Motor neuron (in vitro differentiated cells): ENCODE results near the gene LARGE1. TPM values are rescaled to one million over a fixed set of nuclear protein-coding genes. Genes with fewer than 3 reads are reported as not detected.
"Not testable (repeated sequence)": the region's sequence is repeated elsewhere in the genome, so short reads cannot be mapped to it uniquely, and the experiment has no call there.

Source experiments
- ATAC-seq, 8 experiments: fragments of 200-7000 bp; cut with Tn5 transposase; replicated peaks in 6 of 8; 2 replicates each; pipeline ENCODE4 v1.8.0; 2021; ENCODE audit warnings: mild to moderate bottlenecking in 8 of 8, moderate library complexity in 8 of 8
- H3K27ac ChIP-seq, 2 donors: fragments of 250-450 bp; sonication (Bioruptor Pico); 2 replicates each; pipeline ENCODE4 v1.9.0; 2021; ENCODE audit warnings: antibody characterized with exemption in 2 of 2, mild to moderate bottlenecking in 2 of 2, moderate library complexity in 1 of 2
- H3K4me1 ChIP-seq, 2 donors: fragments of 250-450 bp; sonication (Bioruptor Pico); replicated peaks in 1 of 2; 2 replicates each; pipeline ENCODE4 v1.6.1; 2021; ENCODE audit warnings: antibody characterized with exemption in 2 of 2, mild to moderate bottlenecking in 2 of 2, moderate library complexity in 1 of 2
- H3K4me3 ChIP-seq, 5 donors: fragments of 250-450 bp; sonication (Bioruptor Pico); 2 replicates each; pipeline ENCODE4 v1.9.0; 2021; ENCODE audit warnings: antibody characterized with exemption in 5 of 5, mild to moderate bottlenecking in 5 of 5, moderate library complexity in 4 of 5
- WGBS, 10 experiments: fragments of 450-650 bp; shearing (Covaris generic); methylation state at CpG; one replicate each; pipeline ENCODE4 v1.0.0; 2022; 5-methylcytosine and 5-hydroxymethylcytosine counted together
- in situ Hi-C, 9 experiments: fragments of 400-800 bp; cut with MboI; loops; one replicate each; pipeline ENCODE4 v1.15.0; 2021; ENCODE audit warnings: low sequenced_read_pairs in 9 of 9, low pct_unique_long_range_greater_than_20kb in 2 of 9; ENCODE audit not compliant: unreplicated experiment in 9 of 9
- total RNA-seq, 8 experiments: library from RNA; unstranded; fragments of 300-600 nt; gene quantifications; 2 replicates each; pipeline versions ENCODE4 v1.2.3 to v1.2.4, GENCODE V29; 2022

LARGE1 gene
- total RNA-seq, 8 experiments from 2014 or later: 1.7 to 36.1 (median 20.6) TPM

- ATAC-seq, H3K4me1 ChIP-seq, H3K4me3 ChIP-seq, in situ Hi-C loops, H3K27ac ChIP-seq: not testable (repeated sequence)
- WGBS, 10 experiments: 70 to 100% (median 100%) methylated on average over 2 to 5 of the region's 5 CpGs; no CpG with 5 or more reads in 3 of the 10 experiments
Observed at GRCh38 chr22:33363256-33363655, 557.0 kb downstream of the LARGE1 start.

GRCh38 chr22:33362702-33363101 is 557.6 kb downstream of the LARGE1 start:
- 60 to 89% (median 81%) methylated on average over 1 to 4 of the region's 5 CpGs; no CpG with 5 or more reads in 5 of the 10 experiments for WGBS, 10 experiments
- no peak overlapping the region for H3K27ac ChIP-seq
- no peak overlapping the region for H3K4me3 ChIP-seq
- peaks cover 5 to 9% of the 10 kb centered on the region in 2 donors for H3K4me1 ChIP-seq
- in situ Hi-C loops: no loop called here
- ATAC-seq: no peak

- Histone ChIP-seq H3K27ac (no peak overlapping the region), H3K4me3 (no peak overlapping the region), H3K4me1 (peaks cover 5 to 9% of the 10 kb centered on the region in 2 donors)
- in situ Hi-C loops: no loop called here
- ATAC-seq: no peak
Observed at GRCh38 chr22:33361581-33361980, 558.7 kb downstream of the LARGE1 start.

GRCh38 chr22:33357981-33358399 is 562.3 kb downstream of the LARGE1 start:
- peak in 1 of 8 experiments; percentile 51 for ATAC-seq
- no peak overlapping the region for H3K4me3 ChIP-seq
- in situ Hi-C loops: no loop called here
- no peak overlapping the region for H3K27ac ChIP-seq
- 16 to 80% (median 49%) methylated on average over 1 to 4 of the region's 4 CpGs; no CpG with 5 or more reads in 4 of the 10 experiments for WGBS, 10 experiments
- peaks cover 8 to 23% of the 10 kb centered on the region in 2 donors for H3K4me1 ChIP-seq

- in situ Hi-C loops: no loop called here
- ATAC-seq: no peak
- H3K4me1 ChIP-seq: peaks cover 8 to 25% of the 10 kb centered on the region in 2 donors
- H3K27ac ChIP-seq: no peak overlapping the region
- no peak overlapping the region for H3K4me3 ChIP-seq
- 44 to 100% (median 100%) methylated on average over 1 of the region's 1 CpG; no CpG with 5 or more reads in 5 of the 10 experiments for WGBS, 10 experiments
Observed at GRCh38 chr22:33354928-33355327, 565.3 kb downstream of the LARGE1 start.

GRCh38 chr22:33353502-33353901 is 566.8 kb downstream of the LARGE1 start:
- WGBS, 10 experiments: 67 to 89% (median 79%) methylated on average over 3 to 4 of the region's 4 CpGs; no CpG with 5 or more reads in 1 of the 10 experiments
- H3K4me1 ChIP-seq: peaks cover 8 to 22% of the 10 kb centered on the region in 2 donors
- peak in 3 of 8 experiments; percentile 26 to 89 (median 31) for ATAC-seq
- H3K27ac ChIP-seq: no peak overlapping the region
- no peak overlapping the region for H3K4me3 ChIP-seq
- in situ Hi-C loops: no loop called here

GRCh38 chr22:33352768-33353167 is 567.5 kb downstream of the LARGE1 start:
- 63 to 100% (median 92%) methylated on average over 1 of the region's 1 CpG; no CpG with 5 or more reads in 6 of the 10 experiments for WGBS, 10 experiments

GRCh38 chr22:33350961-33351360 is 569.3 kb downstream of the LARGE1 start:
- in situ Hi-C loops: no loop called here
- Histone ChIP-seq H3K4me3 (no peak overlapping the region), H3K27ac (no peak overlapping the region), H3K4me1 (peaks cover 3 to 16% of the 10 kb centered on the region in 2 donors)
- 38 to 100% (median 86%) methylated on average over 1 to 2 of the region's 2 CpGs; no CpG with 5 or more reads in 1 of the 10 experiments for WGBS, 10 experiments
- ATAC-seq: no peak

More at GRCh38 chr22:33352768-33353167, 567.5 kb downstream of the LARGE1 start:
- no peak overlapping the region for H3K4me3 ChIP-seq
- ATAC-seq: no peak
- H3K27ac ChIP-seq: no peak overlapping the region
- in situ Hi-C loops: no loop called here
- H3K4me1 ChIP-seq: peaks cover 3 to 16% of the 10 kb centered on the region in 2 donors

GRCh38 chr22:33350491-33350890 is 569.8 kb downstream of the LARGE1 start:
- in situ Hi-C loops: no loop called here
- ATAC-seq: no peak
- Histone ChIP-seq H3K4me3 (no peak overlapping the region), H3K4me1 (peaks cover 3 to 16% of the 10 kb centered on the region in 2 donors), H3K27ac (no peak overlapping the region)
- 0 to 100% (median 80%) methylated on average over 1 to 5 of the region's 8 CpGs; no CpG with 5 or more reads in 3 of the 10 experiments for WGBS, 10 experiments

GRCh38 chr22:33347002-33347401 is 573.3 kb downstream of the LARGE1 start:
- Histone ChIP-seq H3K4me3 (no peak overlapping the region), H3K4me1 (no peaks in the 10 kb centered on the region), H3K27ac (no peak overlapping the region)
- no peak for ATAC-seq
- WGBS, 10 experiments: 33 to 100% (median 83%) methylated on average over 1 of the region's 1 CpG; no CpG with 5 or more reads in 1 of the 10 experiments
- in situ Hi-C loops: no loop called here

- ATAC-seq: no peak
- WGBS, 10 experiments: 53 to 100% (median 89%) methylated on average over 2 to 8 of the region's 8 CpGs
Observed at GRCh38 chr22:33341611-33342010, 578.7 kb downstream of the LARGE1 start.

GRCh38 chr22:33337524-33337923 is 582.8 kb downstream of the LARGE1 start:
- Histone ChIP-seq H3K4me3 (no peak overlapping the region), H3K27ac (no peak overlapping the region), H3K4me1 (peaks cover 0 to 2% of the 10 kb centered on the region in 2 donors)
- 90 to 100% (median 94%) methylated on average over 2 to 6 of the region's 10 CpGs; no CpG with 5 or more reads in 5 of the 10 experiments for WGBS, 10 experiments
- in situ Hi-C loops: no loop called here
- no peak for ATAC-seq

More at GRCh38 chr22:33341611-33342010, 578.7 kb downstream of the LARGE1 start:
- no peak overlapping the region for H3K27ac ChIP-seq
- in situ Hi-C loops: no loop called here
- no peaks in the 10 kb centered on the region for H3K4me1 ChIP-seq
- H3K4me3 ChIP-seq: no peak overlapping the region

GRCh38 chr22:33335611-33336279 is 584.5 kb downstream of the LARGE1 start:
- in situ Hi-C loops: no loop called here
- peaks cover 0 to 2% of the 10 kb centered on the region in 2 donors for H3K4me1 ChIP-seq
- ATAC-seq: no peak
- WGBS, 10 experiments: 40 to 100% (median 88%) methylated on average over 2 to 6 of the region's 6 CpGs; no CpG with 5 or more reads in 2 of the 10 experiments
- no peak overlapping the region for H3K27ac ChIP-seq
- H3K4me3 ChIP-seq: no peak overlapping the region
